ENCODE data around the gene CABLES1.

CABLES1 gene

GRCh38 chr18:23196119-23197007, 61.1 kb downstream of the CABLES1 start:
- DNase-seq, result no peak

DNA sequence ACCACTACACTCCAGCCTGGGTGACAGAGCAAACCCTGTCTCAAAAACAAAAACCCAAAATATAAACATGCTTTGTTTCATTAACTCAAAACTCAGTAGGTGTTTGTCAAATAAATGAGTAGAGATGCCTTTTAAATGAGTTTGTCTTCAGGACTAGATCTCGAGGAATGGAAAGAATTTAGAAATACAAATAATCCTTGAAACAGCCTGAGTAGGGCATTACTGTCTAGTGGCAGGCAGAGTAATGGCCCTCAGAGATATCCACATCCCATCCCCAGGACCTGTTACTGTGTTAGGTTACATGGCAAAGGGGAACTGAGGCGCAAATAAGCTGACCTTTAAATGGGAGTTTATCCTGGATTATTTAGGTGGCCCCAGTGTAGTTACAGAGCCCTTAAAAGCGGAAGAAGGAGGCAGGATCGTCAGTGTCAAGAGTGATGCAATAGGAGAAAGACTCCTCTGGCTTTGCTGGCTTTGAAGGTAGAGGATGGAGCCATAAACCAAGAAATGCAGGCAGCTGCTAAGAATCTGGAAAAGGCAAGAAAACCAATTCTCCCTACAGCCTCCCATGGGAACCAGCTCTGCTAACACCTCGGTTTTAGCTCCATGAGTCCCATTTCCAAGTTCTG, 63.0 kb downstream of the CABLES1 start:
- no peak for DNase-seq

GRCh38 chr18:23200756-23201155, 65.5 kb downstream of the CABLES1 start:
- no peak for DNase-seq

DNA sequence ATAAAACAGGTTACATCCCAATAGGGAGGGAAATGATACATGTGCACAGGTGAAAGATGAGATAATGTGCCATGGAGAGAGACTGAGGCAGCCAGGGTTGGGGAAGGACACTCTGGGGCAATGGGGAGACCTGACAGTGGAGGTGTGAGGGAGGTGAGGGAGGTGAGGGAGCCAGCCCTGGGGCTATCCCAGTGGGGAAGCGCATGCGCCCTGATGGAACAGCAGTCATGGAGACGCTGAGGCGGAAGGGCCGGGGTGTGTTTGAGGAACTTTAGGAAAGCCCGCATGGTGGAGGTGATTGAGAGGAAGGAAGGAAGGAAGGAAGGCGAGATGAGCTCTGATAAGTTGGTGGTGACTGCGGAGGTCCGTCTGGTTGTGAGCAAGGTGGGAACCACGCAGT, 66.5 kb downstream of the CABLES1 start:
- no peak for DNase-seq

- no peak for DNase-seq
Measured at GRCh38 chr18:23203891-23204432, 68.7 kb downstream of the CABLES1 start.

DNA sequence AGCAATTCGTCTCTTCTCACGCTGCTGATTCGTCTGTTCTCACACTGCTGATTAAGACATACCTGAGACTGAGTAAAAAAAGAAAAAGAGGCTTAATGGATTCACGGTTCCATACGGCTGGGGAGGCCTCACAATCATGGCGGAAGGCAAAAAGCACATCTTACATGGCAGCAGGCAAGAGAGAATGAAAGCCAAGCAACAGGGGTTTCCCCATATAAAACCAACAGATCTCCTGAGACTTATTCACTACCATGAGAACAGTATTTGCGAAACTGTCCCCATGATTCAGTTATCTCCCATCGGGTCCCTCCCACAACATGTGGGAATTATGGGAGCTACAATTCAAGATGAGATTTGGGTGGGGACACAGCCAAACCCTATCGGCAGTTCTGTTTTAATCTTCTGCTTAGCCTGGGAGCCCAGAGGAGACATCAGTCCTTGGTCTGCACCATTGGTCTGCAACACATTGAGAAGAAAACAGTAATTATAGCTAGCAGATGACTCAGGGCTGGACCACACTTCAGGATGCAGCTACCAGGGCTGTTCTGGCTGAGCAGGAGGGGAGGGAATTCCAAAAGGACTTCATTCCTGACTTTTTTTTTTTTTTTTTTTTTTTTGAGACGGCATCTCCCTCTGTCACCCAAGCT, 69.4 kb downstream of the CABLES1 start:
- no peak for DNase-seq

DNA sequence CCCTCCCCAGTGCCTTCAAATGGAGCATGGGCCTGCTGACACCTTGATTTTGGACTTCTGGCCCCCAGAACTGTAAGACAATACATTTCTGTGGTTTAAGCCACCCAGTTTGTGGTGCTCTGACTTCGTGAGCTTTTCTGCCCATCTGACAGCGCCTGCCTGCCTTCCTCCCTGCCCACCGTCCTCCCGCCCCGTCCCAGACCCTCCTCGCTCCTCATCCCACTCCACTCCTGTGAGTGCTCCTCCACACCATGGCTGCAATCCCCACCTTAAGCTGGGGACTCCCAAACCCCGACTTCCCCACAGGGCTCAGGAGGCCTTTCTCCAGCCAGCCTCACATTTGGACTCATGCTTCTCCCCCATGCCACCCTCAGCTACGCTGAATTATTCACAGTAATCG, 70.7 kb downstream of the CABLES1 start:
- DNase-seq, result no peak

- no peak for DNase-seq
Measured at GRCh38 chr18:23207191-23207955, 72.1 kb downstream of the CABLES1 start.

GRCh38 chr18:23207994-23208393, 72.7 kb downstream of the CABLES1 start:
- DNase-seq, result no peak

- no peak for DNase-seq
Measured at GRCh38 chr18:23208600-23208999, 73.3 kb downstream of the CABLES1 start.

GRCh38 chr18:23209031-23209430, 73.7 kb downstream of the CABLES1 start:
- no peak for DNase-seq

DNA sequence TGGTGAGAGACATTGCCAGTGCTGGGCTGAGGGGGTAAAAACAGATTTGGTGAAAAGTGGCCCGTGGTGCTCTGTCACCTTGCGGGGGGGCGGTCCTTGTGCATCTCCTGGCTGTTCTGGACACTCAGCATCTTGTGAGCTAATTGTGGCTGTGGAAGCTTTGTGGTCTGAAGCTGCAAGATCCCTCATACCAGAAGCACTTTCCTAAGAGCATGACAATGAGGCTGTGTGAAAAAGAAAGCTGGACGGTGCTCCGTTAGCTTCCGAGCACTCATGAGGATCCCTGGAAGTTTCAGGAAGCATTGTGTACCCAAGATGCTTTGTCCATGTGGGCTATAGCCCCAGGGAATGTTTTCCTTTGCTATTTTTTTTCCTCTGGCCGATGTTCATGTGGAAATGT, 74.5 kb downstream of the CABLES1 start:
- DNase-seq, result no peak

- no peak for DNase-seq
Measured at GRCh38 chr18:23210526-23210925, 75.2 kb downstream of the CABLES1 start.

GRCh38 chr18:23211146-23211545, 75.9 kb downstream of the CABLES1 start:
- no peak for DNase-seq

DNA sequence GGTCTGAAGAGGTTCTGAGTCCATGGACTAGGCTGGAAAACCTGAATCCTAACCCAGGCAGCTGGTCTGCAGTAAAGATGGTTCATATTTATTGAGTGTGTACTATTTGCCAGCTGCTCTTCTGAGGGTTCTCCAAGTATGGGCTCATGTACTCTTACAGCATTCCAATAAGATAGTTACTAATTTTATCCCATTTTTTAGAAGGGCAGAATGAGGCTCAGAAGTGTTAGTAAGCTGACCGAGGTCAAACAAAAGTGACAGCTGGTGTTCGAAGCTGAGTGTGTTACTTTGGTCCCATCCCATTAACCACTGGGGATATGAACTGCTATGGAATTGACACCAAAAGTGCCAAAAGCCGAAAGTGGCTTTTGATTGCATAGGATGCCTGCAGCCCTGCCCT, 76.9 kb downstream of the CABLES1 start:
- DNase-seq, result no peak

- peak; percentile 41 for DNase-seq
Measured at GRCh38 chr18:23213200-23213599, 77.9 kb downstream of the CABLES1 start.

DNA sequence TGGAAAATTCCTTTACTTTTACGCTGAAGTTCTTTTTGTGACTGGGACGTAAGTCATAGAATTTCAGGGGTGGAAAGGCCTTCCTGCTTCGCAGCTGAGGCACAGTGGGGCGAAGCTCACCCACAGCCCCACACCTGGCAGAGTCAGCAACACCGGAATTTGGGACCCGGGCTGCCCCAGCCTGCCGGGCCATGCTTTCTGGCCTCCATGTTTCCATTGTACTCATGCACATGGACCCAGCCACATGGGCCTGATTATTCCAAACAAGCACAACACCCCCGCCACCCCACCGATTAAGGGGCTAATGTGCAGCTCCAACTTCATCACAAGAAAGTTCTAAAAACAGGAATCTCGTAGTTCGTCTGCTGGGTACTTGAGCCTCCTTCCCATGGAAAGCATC, 82.5 kb downstream of the CABLES1 start:
- no peak for DNase-seq

GRCh38 chr18:23220355-23220754, 85.1 kb downstream of the CABLES1 start:
- no peak for DNase-seq

- DNase-seq, result no peak
Measured at GRCh38 chr18:23223641-23224040, 88.4 kb downstream of the CABLES1 start.

GRCh38 chr18:23225503-23225902, 90.2 kb downstream of the CABLES1 start:
- DNase-seq, result no peak

DNA sequence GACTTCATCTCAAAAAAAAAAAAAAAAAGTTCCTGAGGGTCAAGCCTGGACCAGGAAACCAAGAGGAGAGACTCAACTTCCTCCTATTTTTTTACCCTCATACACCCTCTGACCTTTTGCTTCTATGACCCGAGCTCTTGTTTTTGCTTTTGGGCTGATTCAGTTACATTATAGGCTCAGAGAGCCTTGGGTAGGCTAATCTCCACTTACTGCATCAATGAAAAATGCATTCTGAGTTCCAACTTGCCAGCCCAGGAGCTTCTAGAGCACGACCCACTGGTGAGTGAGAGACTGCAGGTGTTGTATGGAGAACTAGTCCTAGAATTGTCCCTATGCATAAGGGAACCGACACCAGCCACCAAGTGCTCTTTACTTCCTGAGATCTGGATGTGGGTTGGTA, 91.1 kb downstream of the CABLES1 start:
- no peak for DNase-seq

DNA sequence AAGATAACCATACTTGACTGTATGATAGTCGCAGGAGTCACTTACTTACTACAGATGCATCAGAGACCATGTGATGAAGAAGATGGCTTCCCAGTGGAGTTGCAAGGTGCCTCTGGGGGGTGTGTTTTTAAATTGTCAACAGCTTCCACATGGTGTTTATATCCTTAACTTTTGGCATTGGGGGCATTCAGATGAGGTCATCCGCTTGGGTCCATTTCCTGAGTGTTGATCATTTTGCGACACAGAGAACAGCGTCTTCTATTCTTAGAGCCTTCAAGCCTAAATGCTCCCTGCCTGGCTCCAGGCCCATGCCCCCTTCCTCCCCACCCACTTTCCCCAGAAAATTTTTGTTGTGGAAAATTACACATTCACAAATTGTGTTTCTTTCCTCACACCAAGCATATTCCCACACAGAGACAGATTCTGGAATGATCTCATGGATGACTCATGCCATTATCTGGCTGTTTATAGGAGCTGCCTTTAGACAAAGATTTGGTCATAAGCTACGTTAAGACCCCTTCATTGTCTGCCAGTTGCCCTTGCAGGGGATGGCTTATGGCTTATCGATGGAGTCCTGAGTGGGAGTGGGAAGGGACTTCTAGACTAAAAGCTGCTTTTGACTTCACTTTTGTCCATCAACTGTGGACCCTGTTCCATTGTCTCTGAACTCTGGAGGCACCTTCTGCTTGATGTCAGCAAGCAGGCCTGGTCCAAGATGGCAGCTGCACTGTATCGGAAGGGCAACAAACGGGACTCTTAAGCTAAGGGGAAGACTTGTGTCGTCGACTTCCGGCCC, 91.8 kb downstream of the CABLES1 start:
- no peak for DNase-seq

Data from GF-D8 (cell line).